A549 (cell line): ENCODE results near the gene PSME3IP1. TPM values are rescaled to one million over a fixed set of nuclear protein-coding genes. Genes with fewer than 3 reads are reported as not detected.
"Not testable (repeated sequence)": the region's sequence is repeated elsewhere in the genome, so short reads cannot be mapped to it uniquely, and the experiment has no call there.

Source experiments
- ATAC-seq, 2 experiments: fragments of 200-7000 bp in 1 of 2; fragments of >200 bp in 1 of 2; cut with Nextera tagmentation in 1 of 2; cut with Tn5 transposase in 1 of 2; 3 replicates each; pipeline versions ENCODE4 v1.8.0 to v1.9.1; 2018 to 2020; ENCODE audit warnings: mild to moderate bottlenecking in 1 of 2, moderate library complexity in 1 of 2
- CTCF ChIA-PET: fragments of 300-600 bp; sonication (Branson Sonifier 250); formaldehyde crosslinking; extraction: SDS; loops from one replicate; lab custom pipeline; 2021; ENCODE audit warnings: antibody characterized with exemption, inconsistent platforms; lab: Yijun Ruan, JAX
- POLR2A ChIA-PET: fragments of 350-600 bp; formaldehyde crosslinking; extraction: SDS; loops from one replicate; lab custom pipeline; 2021; ENCODE audit warnings: antibody characterized with exemption, inconsistent platforms; lab: Yijun Ruan, JAX
- DNase-seq, 2 experiments: peaks; one replicate each; pipeline versions ENCODE4 v3.0.0 to v3.0.0-alpha.2; 2011 to 2016; ENCODE audit warnings: low read depth in 1 of 2, low spot score in 1 of 2
- FAIRE-seq: peaks from 2 replicates; lab custom pipeline; 2011; peaks lifted over from hg19 to GRCh38; lab: Jason Lieb, UNC
- H3K27ac ChIP-seq, 2 experiments: fragments of >200 bp; sonication (Bioruptor Twin); formaldehyde crosslinking; 3 replicates each; pipeline ENCODE4 v1.5.1; 2016 to 2017
- H3K4me1 ChIP-seq: fragments of >200 bp; sonication (Bioruptor Twin); formaldehyde crosslinking; 3 replicates; pipeline ENCODE4 v1.6.1; 2016
- H3K4me2 ChIP-seq: fragments of >200 bp; sonication (Bioruptor Twin); formaldehyde crosslinking; 3 replicates; pipeline ENCODE4 v1.6.1; 2016
- H3K4me3 ChIP-seq: fragments of >200 bp; sonication (Bioruptor Twin); formaldehyde crosslinking; 3 replicates; pipeline ENCODE4 v1.5.1; 2016
- H3K9me3 ChIP-seq: fragments of >200 bp; sonication (Bioruptor Twin); formaldehyde crosslinking; 3 replicates; pipeline ENCODE4 v1.6.1; 2016
- CBX2 ChIP-seq: fragments of 200-600 bp; sonication (generic); IDR thresholded peaks from 2 replicates; pipeline ENCODE4 v1.6.1; 2016; ENCODE audit warnings: low read depth, mild to moderate bottlenecking, borderline replicate concordance
- CEBPB ChIP-seq, 2 experiments: fragments of >200 bp in 1 of 2; sonication (Bioruptor Twin) in 1 of 2; formaldehyde crosslinking in 1 of 2; IDR thresholded peaks; 2 replicates each; pipeline ENCODE4 v1.6.1; 2012 to 2016
- CHD2 ChIP-seq: fragments of 150-350 bp; IDR thresholded peaks from 2 replicates; pipeline ENCODE4 v1.6.1; 2014; ENCODE audit warnings: low read length; ENCODE audit not compliant: partially characterized antibody
- CHD4 ChIP-seq: fragments of 200-600 bp; sonication (generic); IDR thresholded peaks from 2 replicates; pipeline ENCODE4 v1.6.1; 2016; ENCODE audit warnings: antibody characterized with exemption, mild to moderate bottlenecking, borderline replicate concordance
- EHMT2 ChIP-seq: fragments of 200-600 bp; sonication (generic); IDR thresholded peaks from 2 replicates; pipeline ENCODE4 v1.6.1; 2016; ENCODE audit warnings: antibody characterized with exemption, low read depth, mild to moderate bottlenecking, moderate library complexity
- FOSL2 ChIP-seq, 2 experiments: fragments of 450-650 bp in 1 of 2; fragments of >200 bp in 1 of 2; sonication (Bioruptor Twin) in 1 of 2; formaldehyde crosslinking; IDR thresholded peaks; 2 replicates each; pipeline versions ENCODE4 v1.5.0 to v1.6.1; 2016 to 2020; ENCODE audit warnings: mild to moderate bottlenecking in 1 of 2, moderate library complexity in 1 of 2
- GATA3 ChIP-seq: IDR thresholded peaks from 2 replicates; pipeline ENCODE4 v1.6.1; 2012; ENCODE audit warnings: borderline replicate concordance
- HDAC2 ChIP-seq: fragments of 200-600 bp; sonication (generic); IDR thresholded peaks from 2 replicates; pipeline ENCODE4 v1.6.1; 2016
- HOXB5 ChIP-seq: fragments of 250-450 bp; sonication (Bioruptor Pico); IDR thresholded peaks from 2 replicates; pipeline ENCODE4 v1.5.0; 2020; ENCODE audit warnings: mild to moderate bottlenecking, moderate library complexity
- MAFK ChIP-seq: fragments of 450-650 bp; IDR thresholded peaks from 2 replicates; pipeline ENCODE4 v1.6.1; 2014; ENCODE audit not compliant: partially characterized antibody
- MAZ ChIP-seq: fragments of 150-350 bp; IDR thresholded peaks from 2 replicates; pipeline ENCODE4 v1.6.1; 2014; ENCODE audit warnings: antibody characterized with exemption, low read depth, low read length, borderline replicate concordance
- MYC ChIP-seq: IDR thresholded peaks from 2 replicates; pipeline ENCODE4 v1.6.1; 2012; ENCODE audit warnings: mild to moderate bottlenecking, inconsistent platforms, low read length, improper control_type of control experiment, borderline replicate concordance
- NFE2L2 ChIP-seq: fragments of 150-350 bp; conservative IDR thresholded peaks from 2 replicates; pipeline ENCODE4 v1.6.1; 2014; ENCODE audit warnings: low read length
- NPAS2 ChIP-seq: fragments of 250-450 bp; sonication (Bioruptor Pico); IDR thresholded peaks from 2 replicates; pipeline ENCODE4 v1.8.0; 2022; ENCODE audit warnings: mild to moderate bottlenecking, moderate library complexity, borderline replicate concordance
- PHF8 ChIP-seq: fragments of 200-600 bp; sonication (generic); IDR thresholded peaks from 2 replicates; pipeline ENCODE4 v1.6.1; 2016; ENCODE audit warnings: low read depth, mild to moderate bottlenecking, antibody characterized with exemption, moderate library complexity, borderline replicate concordance
- POLR2A ChIP-seq: IDR thresholded peaks from 2 replicates; pipeline ENCODE4 v1.6.1; 2012; ENCODE audit warnings: mild to moderate bottlenecking, low read length
- POLR2AphosphoS2 ChIP-seq: conservative IDR thresholded peaks from 2 replicates; pipeline ENCODE4 v1.6.1; 2012; ENCODE audit warnings: low read length, improper control_type of control experiment, inconsistent platforms
- RCOR1 ChIP-seq: fragments of 150-350 bp; IDR thresholded peaks from 2 replicates; pipeline ENCODE4 v1.6.1; 2014; ENCODE audit warnings: antibody characterized with exemption, low read length, low read depth
- REST ChIP-seq: fragments of 200-600 bp; sonication (generic); IDR thresholded peaks from 2 replicates; pipeline ENCODE4 v1.6.1; 2016; ENCODE audit warnings: antibody characterized with exemption, mild to moderate bottlenecking, moderate library complexity
- RFX5 ChIP-seq: fragments of 450-650 bp; IDR thresholded peaks from 2 replicates; pipeline ENCODE4 v1.7.1; 2014; ENCODE audit warnings: antibody characterized with exemption, mild to moderate bottlenecking, moderate library complexity
- SMC3 ChIP-seq: fragments of >200 bp; sonication (Bioruptor Twin); formaldehyde crosslinking; IDR thresholded peaks from 3 replicates; pipeline ENCODE4 v1.6.1; 2018; ENCODE audit warnings: inconsistent platforms
- USF2 ChIP-seq: fragments of 450-650 bp; IDR thresholded peaks from 2 replicates; pipeline ENCODE4 v1.6.1; 2014; ENCODE audit warnings: antibody characterized with exemption
- ZC3H11A ChIP-seq: fragments of 450-650 bp; IDR thresholded peaks from 2 replicates; pipeline ENCODE4 v1.6.1; 2014; ENCODE audit warnings: antibody characterized with exemption, mild to moderate bottlenecking
- ZSCAN20 ChIP-seq: fragments of 250-450 bp; sonication (Bioruptor Pico); IDR thresholded peaks from 2 replicates; pipeline ENCODE4 v1.8.0; 2022; ENCODE audit warnings: mild to moderate bottlenecking, moderate library complexity
- WGBS: methylation state at CpG from one replicate; pipeline ENCODE4 v1.1.6; 2017; ENCODE audit errors: missing lambda C conversion rate; 5-methylcytosine and 5-hydroxymethylcytosine counted together
- polyA plus RNA-seq, 4 experiments: library from polyadenylated mRNA; depleted of rRNA in 3 of 4; stranded (reverse); fragments of >200 nt; fragmentation: RNase III in 1 of 4; extraction: RNeasy Plus Mini Kit Qiagen cat#74134 plus additional on column Dnase treatment in 1 of 4; gene quantifications; 2 replicates in 3 of 4; 3 replicates in 1 of 4; pipeline ENCODE4 v1.2.3, GENCODE V29; 2011 to 2017
- TF ChIP-seq, protein P1 (sequence below): IDR thresholded peaks from 2 replicates; pipeline ENCODE4 v1.6.1; 2012

Gene PSME3IP1
- polyA plus RNA-seq, 2 of the 4 experiments (the other 2 are of a cell fraction): 155 to 159 TPM

- Histone ChIP-seq H3K9me3 (no peaks in the 10 kb centered on the region), H3K4me3 (no peak overlapping the region), H3K27ac (no peak overlapping the region), H3K4me1 (peaks cover 11% of the 10 kb centered on the region), H3K4me2 (no peak overlapping the region)
- TF ChIP-seq ZC3H11A (no peak), REST (no peak), FOSL2 (IDR thresholded peaks at IDR 0.05) (no peak), FOSL2 (CRISPR knock-in tag; IDR thresholded peaks at IDR 0.05) (no peak), CHD4 (no peak), PHF8 (no peak), POLR2A (no peak), ZSCAN20 (CRISPR knock-in tag) (no peak), POLR2AphosphoS2 (no peak), CBX2 (no peak), EHMT2 (no peak), RCOR1 (no peak), MAFK (no peak), SMC3 (no peak)
- TF ChIP-seq, protein P1, sequence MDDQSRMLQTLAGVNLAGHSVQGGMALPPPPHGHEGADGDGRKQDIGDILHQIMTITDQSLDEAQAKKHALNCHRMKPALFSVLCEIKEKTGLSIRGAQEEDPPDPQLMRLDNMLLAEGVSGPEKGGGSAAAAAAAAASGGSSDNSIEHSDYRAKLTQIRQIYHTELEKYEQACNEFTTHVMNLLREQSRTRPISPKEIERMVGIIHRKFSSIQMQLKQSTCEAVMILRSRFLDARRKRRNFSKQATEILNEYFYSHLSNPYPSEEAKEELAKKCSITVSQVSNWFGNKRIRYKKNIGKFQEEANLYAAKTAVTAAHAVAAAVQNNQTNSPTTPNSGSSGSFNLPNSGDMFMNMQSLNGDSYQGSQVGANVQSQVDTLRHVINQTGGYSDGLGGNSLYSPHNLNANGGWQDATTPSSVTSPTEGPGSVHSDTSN: no peak
- ChIA-PET POLR2A (no interaction called here), CTCF (interaction anchor here (1.4 to 1.6 kb wide), 2 partner anchors 11 to 17 kb away, joined by 3 to 4 read pairs; no protein-coding TSS in a partner anchor)
- WGBS: 89% methylated on average over 4 of the region's 4 CpGs
- DNase-seq: no peak
- no peak for FAIRE-seq
- no peak for ATAC-seq
Measured at GRCh38 chr16:57110937-57111336, 74.9 kb downstream of the PSME3IP1 start.

DNA sequence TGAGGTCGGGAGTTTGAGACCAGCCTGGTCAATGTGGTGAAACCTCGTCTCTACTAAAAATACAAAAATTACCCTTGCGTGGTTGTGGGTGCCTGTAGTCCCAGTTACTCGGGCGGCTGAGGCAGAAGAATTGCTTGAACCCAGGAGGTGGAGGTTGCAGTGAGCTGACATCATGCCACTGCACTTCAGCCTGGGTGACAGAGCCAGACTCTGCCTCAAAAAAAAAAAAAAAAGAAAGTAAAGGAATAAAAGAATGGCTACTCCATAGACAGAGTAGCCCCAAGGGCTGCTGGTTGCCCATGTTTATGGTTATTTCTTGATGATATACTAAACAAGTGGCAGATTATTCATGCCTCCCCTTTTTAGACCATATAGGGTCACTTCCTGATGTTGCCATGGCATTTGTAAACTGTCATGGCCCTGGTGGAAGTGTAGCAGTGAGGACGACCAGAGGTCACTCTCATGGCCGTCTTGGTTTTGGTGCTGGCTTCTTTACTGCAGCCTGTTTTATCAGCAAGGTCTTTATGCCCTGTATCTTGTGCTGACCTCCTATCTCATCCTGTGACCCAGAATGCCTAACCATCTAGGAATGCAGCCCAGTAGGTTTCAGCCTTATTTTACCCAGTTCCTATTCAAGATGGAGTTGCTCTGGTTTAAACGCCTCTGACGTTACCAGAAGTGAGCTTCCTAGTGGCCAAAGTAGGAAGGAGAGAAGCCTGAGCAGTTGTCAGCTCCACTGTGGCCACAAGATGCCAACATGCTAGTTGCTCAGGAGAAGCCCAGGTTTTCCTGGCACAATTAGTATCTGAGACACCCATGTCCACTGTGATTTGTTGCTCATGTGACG lies 76.4 kb downstream of the PSME3IP1 start:
- peaks cover 26% of the 10 kb centered on the region for H3K4me1 ChIP-seq
- ATAC-seq, POLR2A ChIA-PET, H3K9me3 ChIP-seq, DNase-seq, H3K4me2 ChIP-seq, FAIRE-seq, H3K27ac ChIP-seq, H3K4me3 ChIP-seq: not testable (repeated sequence)
- CTCF ChIA-PET: interaction anchor here (1.3 to 2.3 kb wide), 3 partner anchors 12 to 25 kb away, joined by 3 to 7 read pairs (median 7); no protein-coding TSS in a partner anchor
- WGBS: 84% methylated on average over 10 of the region's 10 CpGs

GRCh38 chr16:57108432-57108831 lies 77.4 kb downstream of the PSME3IP1 start:
- 61% methylated on average over 1 of the region's 1 CpG for WGBS
- H3K27ac ChIP-seq: no peak overlapping the region
- H3K9me3 ChIP-seq: no peaks in the 10 kb centered on the region
- POLR2A ChIA-PET: no interaction called here
- DNase-seq (no peak), FAIRE-seq (no peak)
- TF ChIP-seq GATA3: no peak
- TF ChIP-seq SMC3: no peak
- TF ChIP-seq ZC3H11A: no peak
- TF ChIP-seq CHD4: no peak
- no peak for TF ChIP-seq CEBPB (IDR thresholded peaks at IDR 0.05)
- TF ChIP-seq CHD2: no peak
- TF ChIP-seq MYC: no peak
- no peak for TF ChIP-seq HDAC2
- TF ChIP-seq RFX5: no peak
- no peak for TF ChIP-seq POLR2A
- no peak for TF ChIP-seq NPAS2 (CRISPR knock-in tag)
- no peak for TF ChIP-seq HOXB5 (CRISPR knock-in tag)
- no peak for TF ChIP-seq MAZ
- TF ChIP-seq POLR2AphosphoS2: no peak
- TF ChIP-seq USF2: no peak
- TF ChIP-seq NFE2L2: no peak
- no peak for TF ChIP-seq EHMT2
- no peak for TF ChIP-seq PHF8
- no peak for TF ChIP-seq CBX2
- TF ChIP-seq, all 56 proteins: peak for 0
- CTCF ChIA-PET: interaction anchor here (1.9 to 2.3 kb wide), 2 partner anchors 15 to 24 kb away, joined by 7 read pairs; no protein-coding TSS in a partner anchor
- Histone ChIP-seq H3K4me3 (no peak overlapping the region), H3K4me1 (peaks cover 28% of the 10 kb centered on the region), H3K4me2 (no peak overlapping the region)
- ATAC-seq: no peak
